K562 (cell line): Measurements from ENCODE around the gene MEF2D. TPM values are rescaled to one million over a fixed set of nuclear protein-coding genes. Genes with fewer than 3 reads are reported as not detected.
A peak's percentile ranks its signal among the peaks of the same experiment; 100 is the strongest.

Source experiments
- E2F3 ChIP-seq: fragments of 250-450 bp; sonication (Bioruptor Pico); IDR thresholded peaks from 2 replicates; pipeline ENCODE4 v1.4.0; 2020; ENCODE audit warnings: mild to moderate bottlenecking
- FOXJ3 ChIP-seq: sonication (generic); formaldehyde crosslinking; IDR thresholded peaks from 2 replicates; pipeline ENCODE4 v1.4.0; 2020; ENCODE audit warnings: mild to moderate bottlenecking, missing genetic modification reagents
- HNRNPK ChIP-seq: fragments of 200-400 bp; formaldehyde crosslinking; IDR thresholded peaks from one replicate; pipeline ENCODE4 v1.6.1; 2018; ENCODE audit warnings: mild to moderate bottlenecking, low read depth, low read length; ENCODE audit not compliant: poor library complexity, severe bottlenecking
- MTA3 ChIP-seq: fragments of 450-650 bp; formaldehyde crosslinking; IDR thresholded peaks from 2 replicates; pipeline ENCODE4 v1.6.1; 2017; ENCODE audit warnings: mild to moderate bottlenecking, borderline replicate concordance
- PCBP2 ChIP-seq: fragments of 200-400 bp; formaldehyde crosslinking; IDR thresholded peaks from 2 replicates; pipeline ENCODE4 v1.6.1; 2018; ENCODE audit warnings: low read length, low read depth, mild to moderate bottlenecking, moderate library complexity; ENCODE audit not compliant: poor library complexity, severe bottlenecking
- PRMT5 ChIP-seq: sonication (generic); formaldehyde crosslinking; IDR thresholded peaks from 2 replicates; pipeline ENCODE4 v1.5.0; 2020; ENCODE audit warnings: missing genetic modification reagents
- RB1 ChIP-seq: fragments of 450-650 bp; IDR thresholded peaks from 2 replicates; pipeline ENCODE4 v1.6.1; 2017; ENCODE audit warnings: low read depth, mild to moderate bottlenecking
- ZNF134 ChIP-seq: fragments of 250-450 bp; sonication (Bioruptor Pico); conservative IDR thresholded peaks from 2 replicates; pipeline ENCODE4 v1.4.0; 2020
- ZNF197 ChIP-seq: fragments of 200-800 bp; sonication (Bioruptor generic); IDR thresholded peaks from 2 replicates; pipeline ENCODE4 v1.6.1; 2016; ENCODE audit warnings: low read depth, missing genetic modification characterization, missing compliant biosample characterization
- polyA plus RNA-seq, 8 experiments: library from polyadenylated mRNA; depleted of rRNA in 4 of 8; stranded (reverse) in 5 of 8; unstranded in 3 of 8; fragments of >200 nt; fragmentation: Nextera tagmentation in 2 of 8; fragmentation: Illumina TruSeq in 1 of 8; extraction: Ambion mirVana in 2 of 8; extraction: Trizol in 1 of 8; gene quantifications; 2 replicates each; pipeline versions ENCODE4 v1.2.1 to v1.2.3, GENCODE V29; 2011 to 2014; ENCODE audit warnings: inconsistent platforms in 1 of 8, missing spikeins in 1 of 8
- total RNA-seq, 7 experiments: library from RNA; depleted of rRNA in 6 of 7; stranded (reverse); fragments of >200 nt in 6 of 7; fragmentation: Illumina TruSeq in 2 of 7; extraction: Trizol in 2 of 7; gene quantifications; 2 replicates each; pipeline versions ENCODE4 v1.2.1 to v1.2.3, GENCODE V29; 2011 to 2021; ENCODE audit warnings: low replicate concordance in 1 of 7
- TF ChIP-seq, protein P1 (sequence below): fragments of 200-800 bp; sonication (Bioruptor generic); IDR thresholded peaks from 2 replicates; pipeline ENCODE4 v1.6.1; 2017; ENCODE audit warnings: missing genetic modification characterization, missing compliant biosample characterization
- TF ChIP-seq, protein P2 (sequence below), 2 experiments: fragments of 450-650 bp in 1 of 2; IDR thresholded peaks; 2 replicates each; pipeline ENCODE4 v1.6.1; 2011 to 2017; ENCODE audit warnings: low read depth in 2 of 2, antibody characterized with exemption in 1 of 2, borderline replicate concordance in 1 of 2, low read length in 1 of 2, mild to moderate bottlenecking in 1 of 2, mixed read lengths in 1 of 2; ENCODE audit not compliant: control insufficient read depth in 1 of 2
- TF ChIP-seq, protein P3 (sequence below): sonication (generic); formaldehyde crosslinking; IDR thresholded peaks from 2 replicates; pipeline ENCODE4 v1.8.0; 2023; ENCODE audit warnings: mild to moderate bottlenecking, missing genetic modification reagents
- TF ChIP-seq, protein P4 (sequence below): sonication (generic); IDR thresholded peaks from 2 replicates; pipeline ENCODE4 v1.6.1; 2016
- TF ChIP-seq, protein P5 (sequence below), 2 experiments: fragments of 450-650 bp in 1 of 2; sonication (generic) in 1 of 2; formaldehyde crosslinking in 1 of 2; IDR thresholded peaks in 1 of 2; conservative IDR thresholded peaks in 1 of 2; 2 replicates each; pipeline versions ENCODE4 v1.6.1 to v1.8.1; 2016 to 2023; ENCODE audit warnings: mild to moderate bottlenecking in 2 of 2, moderate library complexity in 2 of 2, inconsistent platforms in 1 of 2, missing genetic modification reagents in 1 of 2

MEF2D gene
- total and polyA plus RNA-seq, 9 of the 15 experiments (the other 6 are each of a cell fraction or from before 2014, with no cell fraction given) = 0.10 to 19.5 (median 2.6) TPM

DNA sequence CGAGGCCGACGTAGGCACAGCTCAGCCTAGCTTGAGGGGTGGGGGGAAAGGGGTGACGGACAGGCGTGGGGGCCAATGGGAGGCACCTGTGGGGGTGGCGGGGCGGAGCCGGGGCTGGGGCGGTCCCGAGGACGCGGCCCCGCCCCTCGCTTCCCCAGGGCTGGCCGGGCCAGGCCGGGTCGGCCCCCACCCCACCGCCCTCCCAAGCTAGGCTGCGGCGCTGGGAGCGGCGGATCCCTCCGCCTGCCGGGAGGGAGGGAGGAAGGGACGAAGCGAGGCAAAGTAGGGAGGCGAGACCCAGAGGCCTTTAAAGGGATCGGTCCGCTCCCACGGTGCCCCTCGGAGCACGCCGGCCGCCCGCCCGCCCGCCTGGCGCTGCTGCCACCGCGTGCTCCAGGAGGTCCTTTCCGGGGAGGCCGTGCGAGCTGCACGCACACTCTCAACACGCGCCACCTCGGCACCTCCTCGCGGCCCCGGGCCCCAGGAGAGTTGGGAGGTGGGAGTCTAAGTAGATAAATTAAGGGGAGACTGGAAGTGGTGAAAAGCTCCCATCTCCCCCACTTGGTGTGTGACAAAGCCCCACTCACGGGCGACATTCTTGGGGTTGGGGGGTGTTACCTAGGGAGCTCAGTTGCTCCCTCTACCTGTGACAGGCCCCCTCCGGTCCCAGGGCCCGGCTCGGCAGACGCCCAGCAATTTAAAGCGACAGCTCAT, 375 bp upstream of the MEF2D start (continued):
- TF ChIP-seq, protein P1, sequence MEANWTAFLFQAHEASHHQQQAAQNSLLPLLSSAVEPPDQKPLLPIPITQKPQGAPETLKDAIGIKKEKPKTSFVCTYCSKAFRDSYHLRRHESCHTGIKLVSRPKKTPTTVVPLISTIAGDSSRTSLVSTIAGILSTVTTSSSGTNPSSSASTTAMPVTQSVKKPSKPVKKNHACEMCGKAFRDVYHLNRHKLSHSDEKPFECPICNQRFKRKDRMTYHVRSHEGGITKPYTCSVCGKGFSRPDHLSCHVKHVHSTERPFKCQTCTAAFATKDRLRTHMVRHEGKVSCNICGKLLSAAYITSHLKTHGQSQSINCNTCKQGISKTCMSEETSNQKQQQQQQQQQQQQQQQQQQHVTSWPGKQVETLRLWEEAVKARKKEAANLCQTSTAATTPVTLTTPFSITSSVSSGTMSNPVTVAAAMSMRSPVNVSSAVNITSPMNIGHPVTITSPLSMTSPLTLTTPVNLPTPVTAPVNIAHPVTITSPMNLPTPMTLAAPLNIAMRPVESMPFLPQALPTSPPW (CRISPR knock-in tag) = peak; percentile 98
- TF ChIP-seq MTA3 (peak; percentile 61; the same call in 1 of the 2 replicates), ZNF197 (CRISPR knock-in tag) (no peak), ZNF134 (CRISPR knock-in tag) (no peak), FOXJ3 (CRISPR knock-in tag) (no peak), HNRNPK (no peak), PCBP2 (no peak), E2F3 (peak; percentile 86), RB1 (peak; percentile 73), PRMT5 (CRISPR knock-in tag) (peak; percentile 85; the same call in 1 of the 2 replicates)
- TF ChIP-seq, protein P2, sequence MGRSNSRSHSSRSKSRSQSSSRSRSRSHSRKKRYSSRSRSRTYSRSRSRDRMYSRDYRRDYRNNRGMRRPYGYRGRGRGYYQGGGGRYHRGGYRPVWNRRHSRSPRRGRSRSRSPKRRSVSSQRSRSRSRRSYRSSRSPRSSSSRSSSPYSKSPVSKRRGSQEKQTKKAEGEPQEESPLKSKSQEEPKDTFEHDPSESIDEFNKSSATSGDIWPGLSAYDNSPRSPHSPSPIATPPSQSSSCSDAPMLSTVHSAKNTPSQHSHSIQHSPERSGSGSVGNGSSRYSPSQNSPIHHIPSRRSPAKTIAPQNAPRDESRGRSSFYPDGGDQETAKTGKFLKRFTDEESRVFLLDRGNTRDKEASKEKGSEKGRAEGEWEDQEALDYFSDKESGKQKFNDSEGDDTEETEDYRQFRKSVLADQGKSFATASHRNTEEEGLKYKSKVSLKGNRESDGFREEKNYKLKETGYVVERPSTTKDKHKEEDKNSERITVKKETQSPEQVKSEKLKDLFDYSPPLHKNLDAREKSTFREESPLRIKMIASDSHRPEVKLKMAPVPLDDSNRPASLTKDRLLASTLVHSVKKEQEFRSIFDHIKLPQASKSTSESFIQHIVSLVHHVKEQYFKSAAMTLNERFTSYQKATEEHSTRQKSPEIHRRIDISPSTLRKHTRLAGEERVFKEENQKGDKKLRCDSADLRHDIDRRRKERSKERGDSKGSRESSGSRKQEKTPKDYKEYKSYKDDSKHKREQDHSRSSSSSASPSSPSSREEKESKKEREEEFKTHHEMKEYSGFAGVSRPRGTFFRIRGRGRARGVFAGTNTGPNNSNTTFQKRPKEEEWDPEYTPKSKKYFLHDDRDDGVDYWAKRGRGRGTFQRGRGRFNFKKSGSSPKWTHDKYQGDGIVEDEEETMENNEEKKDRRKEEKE (IDR thresholded peaks at IDR 0.05; ENCODE audit: borderline replicate concordance in 1 of 2, control insufficient read depth in 1 of 2, low read depth in 2 of 2, low read length in 1 of 2) = no peak
- TF ChIP-seq, protein P3, sequence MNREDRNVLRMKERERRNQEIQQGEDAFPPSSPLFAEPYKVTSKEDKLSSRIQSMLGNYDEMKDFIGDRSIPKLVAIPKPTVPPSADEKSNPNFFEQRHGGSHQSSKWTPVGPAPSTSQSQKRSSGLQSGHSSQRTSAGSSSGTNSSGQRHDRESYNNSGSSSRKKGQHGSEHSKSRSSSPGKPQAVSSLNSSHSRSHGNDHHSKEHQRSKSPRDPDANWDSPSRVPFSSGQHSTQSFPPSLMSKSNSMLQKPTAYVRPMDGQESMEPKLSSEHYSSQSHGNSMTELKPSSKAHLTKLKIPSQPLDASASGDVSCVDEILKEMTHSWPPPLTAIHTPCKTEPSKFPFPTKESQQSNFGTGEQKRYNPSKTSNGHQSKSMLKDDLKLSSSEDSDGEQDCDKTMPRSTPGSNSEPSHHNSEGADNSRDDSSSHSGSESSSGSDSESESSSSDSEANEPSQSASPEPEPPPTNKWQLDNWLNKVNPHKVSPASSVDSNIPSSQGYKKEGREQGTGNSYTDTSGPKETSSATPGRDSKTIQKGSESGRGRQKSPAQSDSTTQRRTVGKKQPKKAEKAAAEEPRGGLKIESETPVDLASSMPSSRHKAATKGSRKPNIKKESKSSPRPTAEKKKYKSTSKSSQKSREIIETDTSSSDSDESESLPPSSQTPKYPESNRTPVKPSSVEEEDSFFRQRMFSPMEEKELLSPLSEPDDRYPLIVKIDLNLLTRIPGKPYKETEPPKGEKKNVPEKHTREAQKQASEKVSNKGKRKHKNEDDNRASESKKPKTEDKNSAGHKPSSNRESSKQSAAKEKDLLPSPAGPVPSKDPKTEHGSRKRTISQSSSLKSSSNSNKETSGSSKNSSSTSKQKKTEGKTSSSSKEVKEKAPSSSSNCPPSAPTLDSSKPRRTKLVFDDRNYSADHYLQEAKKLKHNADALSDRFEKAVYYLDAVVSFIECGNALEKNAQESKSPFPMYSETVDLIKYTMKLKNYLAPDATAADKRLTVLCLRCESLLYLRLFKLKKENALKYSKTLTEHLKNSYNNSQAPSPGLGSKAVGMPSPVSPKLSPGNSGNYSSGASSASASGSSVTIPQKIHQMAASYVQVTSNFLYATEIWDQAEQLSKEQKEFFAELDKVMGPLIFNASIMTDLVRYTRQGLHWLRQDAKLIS = peak; percentile 90
- TF ChIP-seq, protein P4, sequence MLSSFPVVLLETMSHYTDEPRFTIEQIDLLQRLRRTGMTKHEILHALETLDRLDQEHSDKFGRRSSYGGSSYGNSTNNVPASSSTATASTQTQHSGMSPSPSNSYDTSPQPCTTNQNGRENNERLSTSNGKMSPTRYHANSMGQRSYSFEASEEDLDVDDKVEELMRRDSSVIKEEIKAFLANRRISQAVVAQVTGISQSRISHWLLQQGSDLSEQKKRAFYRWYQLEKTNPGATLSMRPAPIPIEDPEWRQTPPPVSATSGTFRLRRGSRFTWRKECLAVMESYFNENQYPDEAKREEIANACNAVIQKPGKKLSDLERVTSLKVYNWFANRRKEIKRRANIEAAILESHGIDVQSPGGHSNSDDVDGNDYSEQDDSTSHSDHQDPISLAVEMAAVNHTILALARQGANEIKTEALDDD = no peak
- TF ChIP-seq, protein P5, sequence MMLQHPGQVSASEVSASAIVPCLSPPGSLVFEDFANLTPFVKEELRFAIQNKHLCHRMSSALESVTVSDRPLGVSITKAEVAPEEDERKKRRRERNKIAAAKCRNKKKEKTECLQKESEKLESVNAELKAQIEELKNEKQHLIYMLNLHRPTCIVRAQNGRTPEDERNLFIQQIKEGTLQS (IDR thresholded peaks at IDR 0.05) = peak; percentile 61; the same call in 1 of the 2 replicates
- TF ChIP-seq, protein P5 (CRISPR knock-in tag; conservative IDR thresholded peaks at IDR 0.05) = no peak; the same call in 1 of the 2 replicates
